Upper lobe of right lung (tissue), 1 donor: ENCODE data around the gene STXBP5. TPM values are rescaled to one million over a fixed set of nuclear protein-coding genes. Genes with fewer than 3 reads are reported as not detected.

Experiments
- ATAC-seq: fragments of 200-7000 bp; cut with Tn5 transposase; one replicate; pipeline ENCODE4 v1.9.1; 2020; ENCODE audit warnings: mild to moderate bottlenecking, moderate library complexity
- DNase-seq: peaks from one replicate; pipeline ENCODE4 v3.0.0-alpha.2; 2020
- H3K27ac ChIP-seq: fragments of 200-600 bp; one replicate; pipeline ENCODE4 v1.8.0; 2022
- H3K27me3 ChIP-seq: fragments of 200-600 bp; one replicate; pipeline ENCODE4 v1.8.0; 2022; ENCODE audit warnings: mild to moderate bottlenecking
- H3K36me3 ChIP-seq: fragments of 200-600 bp; one replicate; pipeline ENCODE4 v1.8.0; 2022
- H3K4me1 ChIP-seq: fragments of 200-600 bp; one replicate; pipeline ENCODE4 v1.8.0; 2022
- H3K4me3 ChIP-seq: fragments of 200-600 bp; one replicate; pipeline ENCODE4 v1.8.0; 2022; ENCODE audit warnings: mild to moderate bottlenecking
- H3K9me3 ChIP-seq: fragments of 200-600 bp; one replicate; pipeline ENCODE4 v1.8.0; 2022
- intact Hi-C: fragments of 100-400 bp; cut with DNase I; formaldehyde crosslinking; loops from one replicate; pipeline ENCODE4 v1.11.0; 2022
- total RNA-seq: library from RNA; stranded (reverse); fragmentation: NEBNext Ultra II Directional; extraction: Animal tissue kit (Norgen Biotek cat#: 25700); gene quantifications from one replicate; pipeline ENCODE4 v1.2.1, GENCODE V29; 2021
- TF ChIP-seq, protein P1 (sequence below): fragments of 200-600 bp; IDR thresholded peaks from one replicate; pipeline ENCODE4 v1.8.0; 2022; ENCODE audit warnings: antibody characterized with exemption
- donor health status: DM: no; HTN: yes; CAD: no; lungs with severe emphysema.

STXBP5 gene
- total RNA-seq, 1 donor from 2014 or later, result 22.1 TPM

- H3K27me3 ChIP-seq, result no peaks in the 10 kb centered on the region
- TF ChIP-seq, protein P1, sequence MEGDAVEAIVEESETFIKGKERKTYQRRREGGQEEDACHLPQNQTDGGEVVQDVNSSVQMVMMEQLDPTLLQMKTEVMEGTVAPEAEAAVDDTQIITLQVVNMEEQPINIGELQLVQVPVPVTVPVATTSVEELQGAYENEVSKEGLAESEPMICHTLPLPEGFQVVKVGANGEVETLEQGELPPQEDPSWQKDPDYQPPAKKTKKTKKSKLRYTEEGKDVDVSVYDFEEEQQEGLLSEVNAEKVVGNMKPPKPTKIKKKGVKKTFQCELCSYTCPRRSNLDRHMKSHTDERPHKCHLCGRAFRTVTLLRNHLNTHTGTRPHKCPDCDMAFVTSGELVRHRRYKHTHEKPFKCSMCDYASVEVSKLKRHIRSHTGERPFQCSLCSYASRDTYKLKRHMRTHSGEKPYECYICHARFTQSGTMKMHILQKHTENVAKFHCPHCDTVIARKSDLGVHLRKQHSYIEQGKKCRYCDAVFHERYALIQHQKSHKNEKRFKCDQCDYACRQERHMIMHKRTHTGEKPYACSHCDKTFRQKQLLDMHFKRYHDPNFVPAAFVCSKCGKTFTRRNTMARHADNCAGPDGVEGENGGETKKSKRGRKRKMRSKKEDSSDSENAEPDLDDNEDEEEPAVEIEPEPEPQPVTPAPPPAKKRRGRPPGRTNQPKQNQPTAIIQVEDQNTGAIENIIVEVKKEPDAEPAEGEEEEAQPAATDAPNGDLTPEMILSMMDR, result no peak
- H3K27ac ChIP-seq, result no peak overlapping the region
- no peak overlapping the region for H3K4me3 ChIP-seq
- intact Hi-C loops, result no loop called here
- no peaks in the 10 kb centered on the region for H3K36me3 ChIP-seq
- DNase-seq (no peak), ATAC-seq (no peak)
- H3K9me3 ChIP-seq, result no peaks in the 10 kb centered on the region
- no peaks in the 10 kb centered on the region for H3K4me1 ChIP-seq
Observed at GRCh38 chr6:147179809-147180208, 24.4 kb upstream of the STXBP5 start.

GRCh38 chr6:147180926-147181325 lies 23.3 kb upstream of the STXBP5 start:
- TF ChIP-seq, protein P1, result no peak
- Histone ChIP-seq H3K9me3 (no peaks in the 10 kb centered on the region), H3K36me3 (no peaks in the 10 kb centered on the region), H3K27ac (no peak overlapping the region), H3K27me3 (no peaks in the 10 kb centered on the region), H3K4me1 (no peaks in the 10 kb centered on the region), H3K4me3 (no peak overlapping the region)
- ATAC-seq, result no peak
- no peak for DNase-seq
- intact Hi-C loops, result no loop called here

DNA sequence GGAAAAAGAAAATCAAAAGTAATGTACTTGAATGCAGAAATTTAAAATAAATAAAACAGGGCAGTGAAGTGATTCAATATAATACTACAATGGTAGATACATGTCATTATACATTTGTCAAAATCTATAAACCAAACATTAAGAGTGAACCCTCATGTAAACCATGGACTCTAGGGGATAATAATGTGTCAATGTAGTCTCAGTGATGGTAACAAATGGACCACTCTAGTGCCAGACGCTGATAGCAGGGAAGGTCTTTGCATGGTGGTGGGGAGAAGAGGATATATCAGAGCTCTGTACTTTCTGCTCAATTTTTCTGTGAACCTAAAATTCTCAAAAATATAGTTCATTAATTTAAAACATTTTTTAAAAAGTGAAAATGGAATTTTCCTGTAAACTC lies 19.8 kb upstream of the STXBP5 start:
- ATAC-seq, result no peak
- Histone ChIP-seq H3K9me3 (no peaks in the 10 kb centered on the region), H3K36me3 (no peaks in the 10 kb centered on the region), H3K27ac (no peak overlapping the region), H3K4me1 (no peaks in the 10 kb centered on the region), H3K4me3 (no peak overlapping the region), H3K27me3 (no peaks in the 10 kb centered on the region)
- no peak for DNase-seq
- intact Hi-C loops, result no loop called here
- TF ChIP-seq, protein P1, result no peak

- H3K27ac ChIP-seq, result no peak overlapping the region
- no peaks in the 10 kb centered on the region for H3K4me1 ChIP-seq
- H3K36me3 ChIP-seq, result no peaks in the 10 kb centered on the region
- no peak overlapping the region for H3K4me3 ChIP-seq
- H3K27me3 ChIP-seq, result no peaks in the 10 kb centered on the region
- intact Hi-C loops, result no loop called here
- DNase-seq (no peak), ATAC-seq (no peak)
- no peaks in the 10 kb centered on the region for H3K9me3 ChIP-seq
- TF ChIP-seq, protein P1, result no peak
Observed at GRCh38 chr6:147185216-147185615, 19.0 kb upstream of the STXBP5 start.

DNA sequence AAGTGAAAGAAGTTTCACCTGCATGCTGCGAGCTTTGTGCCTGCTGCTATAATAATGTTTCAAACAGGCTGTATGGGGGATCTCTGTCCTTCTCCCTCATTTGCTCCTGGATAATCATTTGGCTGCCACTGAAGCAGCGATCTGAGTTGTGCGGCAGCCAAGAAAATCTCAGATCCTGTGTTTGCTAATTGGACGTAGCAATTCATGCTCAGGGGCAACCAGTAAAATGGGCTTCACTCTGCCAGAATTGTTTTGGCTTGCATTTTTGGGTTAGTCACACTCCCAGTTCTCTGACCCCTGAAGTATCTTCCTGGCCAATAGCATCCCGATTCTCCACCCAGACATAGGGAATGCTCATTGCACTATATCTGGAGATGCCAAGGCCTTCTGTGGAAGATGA lies 13.7 kb upstream of the STXBP5 start:
- H3K4me3 ChIP-seq, result no peak overlapping the region
- H3K27me3 ChIP-seq, result no peaks in the 10 kb centered on the region
- no peaks in the 10 kb centered on the region for H3K9me3 ChIP-seq
- DNase-seq, result no peak
- no peaks in the 10 kb centered on the region for H3K4me1 ChIP-seq
- TF ChIP-seq, protein P1, result no peak
- H3K27ac ChIP-seq, result no peak overlapping the region
- ATAC-seq, result no peak
- intact Hi-C loops, result no loop called here
- no peaks in the 10 kb centered on the region for H3K36me3 ChIP-seq

DNA sequence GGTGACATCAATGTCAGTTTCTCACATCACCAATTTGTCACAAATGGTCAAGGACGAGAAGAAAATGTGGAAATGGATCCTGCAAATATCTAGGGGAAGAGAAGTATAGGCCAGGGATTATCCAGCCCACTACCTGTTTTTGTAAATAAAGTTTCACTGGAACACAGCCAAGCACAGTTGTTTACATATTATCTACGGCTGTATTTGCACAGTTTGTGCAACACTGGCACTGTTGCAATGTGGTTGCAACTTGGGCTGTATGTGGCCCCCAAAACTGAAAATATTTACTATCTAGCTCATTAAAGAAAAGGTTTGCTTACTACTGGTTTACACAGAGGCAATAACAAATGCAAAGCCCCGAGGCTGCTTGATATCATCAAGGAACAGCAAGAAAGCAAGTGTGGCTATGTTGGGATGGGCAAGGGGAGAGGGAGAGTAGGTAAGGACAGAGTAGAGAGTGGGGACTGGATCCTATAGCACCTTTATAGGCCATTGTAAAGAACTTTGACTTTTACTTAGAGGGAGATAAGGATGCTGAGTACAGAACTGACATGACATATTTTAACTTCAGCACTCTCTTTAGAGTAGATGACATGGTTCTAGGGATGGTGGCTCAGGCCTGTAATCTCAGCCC lies 11.8 kb upstream of the STXBP5 start:
- Histone ChIP-seq H3K4me1 (no peaks in the 10 kb centered on the region), H3K27me3 (no peaks in the 10 kb centered on the region), H3K27ac (no peak overlapping the region), H3K9me3 (no peaks in the 10 kb centered on the region), H3K4me3 (no peak overlapping the region), H3K36me3 (no peaks in the 10 kb centered on the region)
- intact Hi-C loops, result no loop called here
- DNase-seq (no peak), ATAC-seq (no peak)
- TF ChIP-seq, protein P1, result no peak
